Measurements from ENCODE around the gene SHISA6. TPM values are rescaled to one million over a fixed set of nuclear protein-coding genes. Genes with fewer than 3 reads are reported as not detected.
"Not testable (repeated sequence)": the region's sequence is repeated elsewhere in the genome, so short reads cannot be mapped to it uniquely, and the experiment has no call there.

Gene SHISA6
- total RNA-seq, 3 donors from 2014 or later, result 0.20 to 0.77 (median 0.73) TPM

GRCh38 chr17:11293480-11293879 lies 52.5 kb downstream of the SHISA6 start:
- Histone ChIP-seq H3K4me3 (no peak overlapping the region), H3K9me3 (no peaks in the 10 kb centered on the region), H3K36me3 (ENCODE audit: low read depth) (no peaks in the 10 kb centered on the region), H3K4me1 (ENCODE audit: low read depth) (no peaks in the 10 kb centered on the region)
- no peak for DNase-seq
- ATAC-seq, result no peak
- TF ChIP-seq CTCF (IDR thresholded peaks at IDR 0.05), result no peak
- intact Hi-C loops (cut with DNase I, micrococcal nuclease), result loop anchor here in 1 of 2 donors (10.0 kb wide), 1 partner anchor 419 kb away; no protein-coding TSS in a partner anchor

DNA sequence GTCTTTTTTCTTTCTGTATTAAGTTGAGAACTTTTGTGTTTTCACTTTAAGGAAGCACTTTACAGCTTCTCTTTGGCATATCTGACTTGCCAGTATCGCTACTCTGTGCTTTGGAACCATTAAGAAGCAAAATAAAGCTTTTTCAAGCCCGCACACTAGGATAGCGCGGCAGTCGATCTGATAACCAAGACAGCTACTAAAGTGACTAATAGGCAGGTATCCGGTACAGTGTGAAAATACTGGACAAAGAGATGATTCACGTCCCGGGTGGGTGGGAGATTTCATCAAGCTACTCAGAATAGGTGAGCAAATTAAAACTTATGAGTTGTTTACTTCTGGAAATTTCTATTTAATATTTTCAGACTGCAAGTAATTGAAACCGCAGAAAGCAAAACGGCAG lies 53.8 kb downstream of the SHISA6 start:
- TF ChIP-seq CTCF (IDR thresholded peaks at IDR 0.05), result no peak
- Histone ChIP-seq H3K4me3 (no peak overlapping the region), H3K9me3 (no peaks in the 10 kb centered on the region), H3K36me3 (ENCODE audit: low read depth) (no peaks in the 10 kb centered on the region), H3K4me1 (ENCODE audit: low read depth) (no peaks in the 10 kb centered on the region)
- intact Hi-C loops (cut with DNase I, micrococcal nuclease), result loop anchor here in 1 of 2 donors (10.0 kb wide), 1 partner anchor 420 kb away; no protein-coding TSS in a partner anchor
- no peak for ATAC-seq
- no peak for DNase-seq

DNA sequence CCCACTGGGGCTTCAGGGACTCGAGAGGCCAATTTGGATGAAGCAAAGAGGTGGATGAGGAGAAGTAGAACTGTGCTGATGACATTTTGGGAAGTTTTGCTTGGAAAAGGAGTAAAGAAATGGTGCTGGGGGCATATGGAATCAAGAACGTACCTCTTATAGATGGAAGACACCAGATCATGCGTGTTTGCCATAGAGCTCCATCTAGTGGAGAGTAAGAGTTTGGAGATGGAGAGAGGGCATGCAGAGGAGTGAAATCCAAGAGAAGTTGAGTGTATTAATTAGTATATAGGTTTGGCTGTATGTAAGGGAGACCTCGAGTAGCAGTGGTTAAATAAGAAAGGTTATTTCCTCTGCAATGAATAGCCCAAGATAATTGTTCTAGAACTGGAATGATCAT lies 56.0 kb downstream of the SHISA6 start:
- Histone ChIP-seq H3K4me3 (no peak overlapping the region), H3K36me3 (ENCODE audit: low read depth) (no peaks in the 10 kb centered on the region), H3K9me3 (no peaks in the 10 kb centered on the region), H3K4me1 (ENCODE audit: low read depth) (no peaks in the 10 kb centered on the region)
- intact Hi-C loops (cut with DNase I, micrococcal nuclease), result loop anchor here in 1 of 2 donors (10.0 kb wide), 1 partner anchor 422 kb away; no protein-coding TSS in a partner anchor
- TF ChIP-seq CTCF (IDR thresholded peaks at IDR 0.05), result no peak
- ATAC-seq, result no peak
- DNase-seq, result no peak

- Histone ChIP-seq H3K4me3 (no peak overlapping the region), H3K4me1 (ENCODE audit: low read depth) (no peaks in the 10 kb centered on the region), H3K9me3 (no peaks in the 10 kb centered on the region), H3K36me3 (ENCODE audit: low read depth) (no peaks in the 10 kb centered on the region)
- ATAC-seq (no peak), DNase-seq (no peak)
- intact Hi-C loops (cut with DNase I, micrococcal nuclease), result loop anchor here in 1 of 2 donors (10.0 kb wide), 1 partner anchor 424 kb away; no protein-coding TSS in a partner anchor
- no peak for TF ChIP-seq CTCF (IDR thresholded peaks at IDR 0.05)
Observed at GRCh38 chr17:11298401-11298800, 57.4 kb downstream of the SHISA6 start.

DNA sequence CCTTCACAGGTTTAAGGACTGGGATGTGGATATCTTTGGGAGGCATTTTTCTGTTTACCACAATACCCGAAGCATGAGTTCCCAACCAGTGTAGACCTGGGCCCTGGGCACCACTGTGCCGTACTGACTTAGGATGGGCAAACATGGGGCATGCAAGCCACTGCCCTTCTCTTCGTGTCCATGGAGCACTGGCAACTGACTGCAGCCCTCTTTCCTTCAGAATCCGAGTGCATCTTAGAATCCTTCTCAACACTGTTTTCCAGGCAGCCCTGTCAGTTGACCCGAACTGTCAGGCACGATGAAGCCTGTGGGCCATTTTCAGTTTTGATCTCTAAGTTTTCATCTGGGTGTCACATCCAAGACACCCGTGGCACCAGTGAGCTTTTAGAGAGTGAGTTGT lies 59.2 kb downstream of the SHISA6 start:
- H3K4me1 ChIP-seq (ENCODE audit: low read depth), result no peaks in the 10 kb centered on the region
- no peak for DNase-seq
- no peak overlapping the region for H3K4me3 ChIP-seq
- no peak for ATAC-seq
- H3K36me3 ChIP-seq (ENCODE audit: low read depth), result no peaks in the 10 kb centered on the region
- TF ChIP-seq CTCF (IDR thresholded peaks at IDR 0.05), result no peak
- intact Hi-C loops (cut with DNase I, micrococcal nuclease), result no loop called here
- no peaks in the 10 kb centered on the region for H3K9me3 ChIP-seq

GRCh38 chr17:11300738-11301137 lies 59.7 kb downstream of the SHISA6 start:
- intact Hi-C loops (cut with DNase I, micrococcal nuclease), result no loop called here
- Histone ChIP-seq H3K4me3 (no peak overlapping the region), H3K4me1 (ENCODE audit: low read depth) (no peaks in the 10 kb centered on the region), H3K36me3 (ENCODE audit: low read depth) (no peaks in the 10 kb centered on the region), H3K9me3 (no peaks in the 10 kb centered on the region)
- ATAC-seq, result no peak
- DNase-seq, result no peak
- no peak for TF ChIP-seq CTCF (IDR thresholded peaks at IDR 0.05)

DNA sequence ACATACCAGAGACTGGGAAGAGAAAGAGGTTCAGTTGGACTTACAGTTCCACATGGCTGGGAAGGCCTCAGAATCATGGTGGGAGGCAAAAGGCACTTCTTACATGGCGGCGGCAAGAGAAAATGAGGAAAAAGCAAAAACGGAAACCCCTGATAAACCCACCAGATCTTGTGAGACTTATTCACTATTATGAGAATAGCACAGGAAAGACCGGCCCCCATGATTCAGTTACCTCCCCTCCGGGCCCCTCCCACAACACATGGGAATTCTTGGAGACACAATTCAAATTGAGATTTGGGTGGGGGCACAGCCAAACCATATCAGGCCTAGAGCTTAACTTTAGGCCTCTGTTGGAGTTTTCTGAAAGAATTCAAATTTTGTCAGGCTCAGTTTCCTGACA lies 60.9 kb downstream of the SHISA6 start:
- not testable (repeated sequence) for H3K36me3 ChIP-seq (ENCODE audit: low read depth)

More for the DNA sequence above, 60.9 kb downstream of the SHISA6 start:
- ATAC-seq; H3K4me1 ChIP-seq (ENCODE audit: low read depth); DNase-seq; H3K9me3 ChIP-seq; intact Hi-C loops (cut with DNase I, micrococcal nuclease); H3K4me3 ChIP-seq: not testable (repeated sequence)

Data from mucosa of descending colon (tissue), 3 donors.